ENCODE measurements around the gene KRT14.
"Not testable (repeated sequence)": the region's sequence is repeated elsewhere in the genome, so short reads cannot be mapped to it uniquely, and the experiment has no call there.

The KRT14 gene

DNA sequence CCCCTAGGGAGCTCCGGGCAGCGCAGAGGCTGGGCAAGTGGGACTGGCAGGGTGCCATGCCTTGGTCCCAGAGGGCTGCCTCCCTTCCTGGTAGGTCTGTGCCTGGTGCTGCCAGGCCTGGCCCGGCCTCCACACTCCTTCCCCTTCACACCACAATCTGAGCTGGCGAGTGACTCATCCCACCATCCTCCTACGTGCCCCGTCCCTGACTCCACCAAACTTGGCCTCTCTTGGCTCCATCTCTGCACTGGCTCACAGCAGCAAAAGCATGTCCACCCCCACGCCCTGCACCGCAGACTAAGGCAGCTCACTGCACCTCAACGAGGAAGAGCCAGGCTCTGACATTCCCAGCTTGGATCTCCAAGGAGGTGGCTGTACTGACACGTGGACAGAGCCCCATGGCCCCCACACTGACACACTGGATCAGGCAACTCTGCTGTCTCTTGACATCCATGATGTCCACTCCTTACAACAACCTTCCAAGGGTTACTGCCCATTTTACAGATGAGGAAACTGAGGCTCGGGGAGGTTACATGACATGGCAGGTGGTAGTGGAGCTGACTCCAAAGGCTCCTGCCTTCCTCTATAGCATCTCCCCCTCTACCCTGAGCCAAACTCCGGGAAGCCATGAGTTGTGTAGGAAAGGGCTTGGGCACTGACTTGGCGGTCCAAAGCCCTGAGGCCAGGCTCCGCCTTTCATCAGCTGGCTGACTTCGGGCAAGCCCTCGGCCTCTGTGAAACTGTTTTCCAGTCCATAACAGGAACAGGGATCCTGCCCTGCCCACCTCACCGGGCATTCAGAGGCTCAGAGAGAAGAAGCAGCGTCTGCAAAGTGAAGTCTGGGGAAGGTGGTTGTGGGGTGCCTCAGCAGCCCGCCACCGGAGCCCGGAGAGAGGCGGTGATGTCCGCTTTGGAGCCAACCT is 38.5 kb downstream of the KRT14 start:
- DNase-seq (ENCODE audit: low read depth in 2 of 2): peak in 1 of 2 donors; percentile 40

DNA sequence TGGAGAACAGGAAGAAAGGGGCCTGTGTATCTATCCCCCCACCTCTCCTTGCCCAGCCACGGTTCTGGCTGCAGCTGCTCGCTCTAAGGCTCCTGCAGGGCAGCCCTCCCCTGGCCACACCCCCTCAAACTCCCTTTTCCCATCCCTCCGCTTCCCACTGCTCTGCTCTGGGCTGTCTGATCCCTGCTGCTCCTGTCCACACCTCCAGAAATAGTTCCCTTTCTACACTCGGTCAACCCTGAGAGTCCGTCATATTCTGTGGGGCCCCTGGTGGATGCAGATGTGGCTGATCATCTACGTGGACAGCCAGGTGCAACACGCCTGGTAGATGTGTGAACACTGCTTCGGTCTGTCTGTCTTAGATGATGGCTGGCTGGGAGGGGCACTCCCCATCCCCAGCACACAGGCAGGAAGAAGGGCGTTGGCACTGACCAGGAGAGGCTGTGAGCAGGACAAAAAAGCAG is 39.3 kb downstream of the KRT14 start:
- DNase-seq (ENCODE audit: low read depth in 2 of 2): no peak

DNA sequence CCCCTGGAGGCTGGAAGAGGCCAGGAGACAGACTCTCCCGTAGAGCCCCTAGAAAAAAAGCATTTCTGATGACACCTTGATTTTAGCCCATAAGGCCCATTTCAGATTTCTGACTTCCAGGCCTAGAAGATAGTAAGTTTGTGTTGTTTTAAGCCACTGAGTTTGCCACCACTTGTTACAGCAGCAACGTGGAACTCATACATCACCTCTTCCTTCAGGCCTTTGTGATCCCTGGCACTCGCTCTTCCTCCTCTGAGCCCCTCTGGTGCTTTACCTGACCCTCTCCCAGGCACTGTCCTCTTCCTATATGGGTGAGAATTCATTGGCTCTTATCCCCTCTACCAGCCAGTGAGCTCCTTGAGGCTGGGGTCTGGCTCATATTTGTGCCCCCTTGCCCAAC is 39.9 kb downstream of the KRT14 start:
- DNase-seq (ENCODE audit: low read depth in 2 of 2): no peak

DNA sequence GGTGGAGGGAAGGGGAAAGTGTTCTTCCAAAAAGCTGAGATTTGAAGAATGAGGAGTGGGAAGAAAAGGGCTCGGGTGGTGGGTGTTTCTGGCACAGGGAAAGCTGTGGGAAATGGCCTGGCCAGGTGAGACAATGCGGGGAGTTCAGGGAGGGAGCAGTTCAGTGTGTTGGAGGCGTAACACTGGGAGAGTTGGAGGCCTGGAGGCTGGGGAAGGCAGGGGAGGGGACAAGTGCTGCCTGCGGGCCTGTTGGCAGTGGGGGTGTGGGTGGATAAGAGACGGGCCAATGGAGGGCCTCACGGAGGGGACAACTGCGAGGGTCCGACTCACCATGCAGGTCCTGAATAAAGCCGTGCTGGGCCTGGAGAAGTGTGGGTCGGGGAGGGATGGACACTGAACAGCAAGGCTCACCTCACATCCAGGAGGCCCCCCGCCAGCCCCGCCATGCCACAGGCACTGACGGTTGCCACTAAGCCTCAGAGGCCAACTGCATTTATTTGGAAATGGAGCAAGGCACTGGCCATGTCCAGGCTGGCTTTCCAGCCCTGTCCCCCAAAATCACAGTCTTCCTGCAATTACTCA is 40.8 kb downstream of the KRT14 start:
- no peak for DNase-seq (ENCODE audit: low read depth in 2 of 2)

DNA sequence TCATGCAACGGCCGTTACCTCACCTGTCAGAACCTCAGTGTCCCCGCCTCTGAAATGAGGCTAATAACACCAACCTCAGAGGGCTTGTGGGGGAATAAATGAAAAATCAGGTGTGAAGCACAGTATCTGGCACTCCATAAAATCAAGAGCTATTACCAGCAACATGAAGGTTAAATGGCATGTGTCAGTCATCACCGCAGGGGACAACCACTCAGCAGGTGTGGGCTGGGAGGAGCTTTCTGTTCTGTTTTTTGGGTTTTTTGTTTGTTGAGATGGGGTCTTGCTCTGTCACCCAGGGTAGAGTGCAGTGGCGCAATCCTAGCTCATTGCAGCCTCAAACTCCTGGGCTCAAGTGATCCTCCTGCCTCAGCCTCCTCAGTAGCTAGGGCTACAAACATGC is 41.8 kb downstream of the KRT14 start:
- DNase-seq (ENCODE audit: low read depth in 2 of 2): no peak

DNA sequence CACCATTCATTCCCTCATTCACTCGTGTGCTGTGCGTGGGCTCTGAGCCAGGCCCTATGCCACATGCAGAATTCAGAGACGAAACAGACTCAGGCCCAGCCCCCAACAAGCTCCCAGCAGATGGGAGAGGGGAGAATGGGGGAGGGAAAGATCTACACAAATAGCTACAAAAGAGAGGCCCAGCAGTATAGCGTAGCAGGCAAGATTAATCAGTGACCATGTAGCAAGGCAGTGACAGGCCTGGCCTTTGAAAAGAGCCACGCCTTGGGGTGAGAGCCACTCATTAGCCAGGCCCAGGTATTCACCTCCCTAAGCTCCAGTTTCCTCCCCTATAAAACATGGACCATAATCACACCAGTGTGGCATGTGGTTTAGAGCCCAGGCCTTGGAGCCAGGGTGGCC is 42.2 kb downstream of the KRT14 start:
- DNase-seq (ENCODE audit: low read depth in 2 of 2): no peak

DNA sequence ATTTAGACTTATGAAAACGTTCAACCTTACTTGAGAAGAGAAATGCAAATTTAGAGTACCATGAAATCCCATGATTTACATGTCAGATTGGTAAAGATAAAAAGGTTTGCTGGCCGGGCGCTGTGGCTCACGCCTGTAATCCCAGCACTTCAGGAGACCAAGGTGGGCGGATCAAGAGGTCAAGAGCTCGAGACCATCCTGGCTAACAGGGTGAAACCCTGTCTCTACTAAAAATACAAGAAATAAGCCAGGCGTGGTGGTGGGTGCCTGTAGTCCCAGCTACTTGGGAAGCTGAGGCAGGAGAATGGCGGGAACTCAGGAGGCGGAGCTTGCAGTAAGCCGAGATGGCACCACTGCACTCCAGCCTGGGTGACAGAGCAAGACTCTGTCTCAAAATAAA is 43.9 kb downstream of the KRT14 start:
- not testable (repeated sequence) for DNase-seq (ENCODE audit: low read depth in 2 of 2)

DNA sequence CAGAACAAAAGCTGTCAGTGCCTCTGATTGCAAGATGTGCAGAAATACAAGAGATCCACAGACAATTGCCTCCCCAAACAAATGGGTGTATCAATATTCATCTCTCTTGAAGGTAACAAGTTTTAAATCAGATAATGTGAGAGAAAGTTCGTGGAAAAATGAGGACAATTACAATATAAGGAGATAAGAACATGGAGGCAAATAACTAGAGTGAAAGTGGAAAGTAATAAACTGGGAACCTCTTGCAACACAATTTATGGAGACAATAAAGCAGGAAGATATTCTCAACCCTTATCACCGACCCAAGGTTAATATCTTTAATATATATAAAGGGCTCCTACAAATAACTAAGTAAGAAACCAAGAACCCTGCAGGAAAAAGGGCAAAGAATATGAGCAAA is 44.3 kb downstream of the KRT14 start:
- DNase-seq (ENCODE audit: low read depth in 2 of 2): no peak

DNA sequence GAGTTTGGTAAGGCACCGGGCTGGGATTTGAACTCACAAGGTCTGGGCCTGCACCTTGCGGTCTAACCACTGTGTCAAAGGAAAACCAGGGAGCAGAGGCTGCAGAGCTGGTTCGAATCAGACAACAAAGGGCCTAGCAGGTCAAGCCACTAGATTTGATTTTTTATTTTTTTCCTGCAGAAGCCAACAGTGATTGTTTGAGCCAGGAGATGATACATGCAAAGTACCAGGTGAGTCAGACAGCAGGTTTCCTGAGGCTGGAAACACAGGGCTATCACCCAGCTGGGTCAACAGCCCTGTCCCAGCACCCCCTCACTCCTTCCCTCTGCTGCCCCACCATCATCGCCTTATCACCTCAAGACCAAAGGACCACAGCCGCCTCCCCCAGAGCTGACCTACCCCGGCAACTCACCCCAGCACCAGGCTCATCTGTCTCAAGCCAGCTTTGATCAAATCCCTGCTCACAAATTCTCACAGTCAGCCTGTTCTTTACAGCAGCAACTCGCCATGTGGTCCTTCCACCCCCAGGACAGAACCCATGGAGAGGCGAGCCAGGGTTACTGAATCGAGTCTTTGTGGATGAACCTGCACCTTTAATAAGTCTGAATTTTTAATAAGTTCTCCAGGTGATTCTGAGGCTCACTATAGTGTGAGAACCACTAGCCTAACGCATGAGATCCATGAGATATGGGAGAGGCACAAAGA is 45.6 kb downstream of the KRT14 start:
- DNase-seq (ENCODE audit: low read depth in 2 of 2): no peak

DNA sequence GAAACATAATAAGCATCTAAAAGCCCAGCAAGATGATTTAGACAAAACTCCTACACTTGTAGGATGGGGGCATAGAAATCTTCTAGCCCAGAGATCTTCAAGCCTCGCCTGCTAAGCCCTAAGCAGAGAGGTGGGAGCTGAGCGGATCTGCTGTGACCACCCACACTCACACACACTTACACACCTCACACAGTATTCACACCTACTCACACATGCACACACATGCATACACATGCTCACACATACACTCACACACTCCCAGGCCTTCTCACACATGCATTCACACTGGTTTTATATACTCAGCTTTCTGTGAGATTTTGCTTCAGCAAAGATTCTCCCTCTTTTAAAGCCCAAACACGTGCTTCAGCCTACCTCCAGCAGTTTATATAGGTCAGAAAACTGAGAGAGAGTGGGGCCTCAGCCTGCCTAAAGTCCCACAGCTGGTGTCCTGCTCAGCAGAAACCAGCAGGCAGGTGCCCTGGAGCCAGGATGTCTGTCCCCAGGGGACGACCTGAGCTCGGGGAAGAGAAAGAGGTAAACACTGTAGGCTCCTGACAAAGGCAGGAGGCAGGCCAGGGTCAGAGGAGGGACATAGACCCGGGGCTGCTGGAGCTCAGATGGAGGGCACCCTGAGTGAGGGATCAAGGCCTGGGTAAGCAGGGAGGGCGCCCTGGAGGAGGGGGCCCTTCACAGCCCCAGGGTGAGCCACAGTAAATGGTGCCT is 46.6 kb downstream of the KRT14 start:
- DNase-seq (ENCODE audit: low read depth in 2 of 2): no peak

DNA sequence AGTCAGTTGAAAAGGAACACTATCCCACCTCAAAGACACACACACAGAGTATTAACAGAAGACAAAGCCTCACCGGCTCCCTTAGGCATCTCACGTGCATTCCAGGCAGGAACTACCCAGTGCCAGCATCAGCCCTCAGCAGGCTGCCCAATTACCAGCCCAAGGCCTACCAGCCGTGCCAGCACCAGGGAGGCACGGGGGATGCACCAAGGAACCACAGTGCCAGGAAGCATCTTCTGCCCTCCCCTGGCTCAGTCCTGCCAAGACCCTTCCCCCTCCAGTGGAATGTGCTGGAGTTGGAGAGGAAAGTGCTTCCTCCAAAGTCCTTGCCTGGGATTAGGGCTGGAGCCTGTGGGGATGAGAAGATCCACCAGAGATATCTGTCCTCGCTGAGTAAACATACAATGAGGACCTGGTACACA is 47.6 kb downstream of the KRT14 start:
- no peak for DNase-seq (ENCODE audit: low read depth in 2 of 2)

DNA sequence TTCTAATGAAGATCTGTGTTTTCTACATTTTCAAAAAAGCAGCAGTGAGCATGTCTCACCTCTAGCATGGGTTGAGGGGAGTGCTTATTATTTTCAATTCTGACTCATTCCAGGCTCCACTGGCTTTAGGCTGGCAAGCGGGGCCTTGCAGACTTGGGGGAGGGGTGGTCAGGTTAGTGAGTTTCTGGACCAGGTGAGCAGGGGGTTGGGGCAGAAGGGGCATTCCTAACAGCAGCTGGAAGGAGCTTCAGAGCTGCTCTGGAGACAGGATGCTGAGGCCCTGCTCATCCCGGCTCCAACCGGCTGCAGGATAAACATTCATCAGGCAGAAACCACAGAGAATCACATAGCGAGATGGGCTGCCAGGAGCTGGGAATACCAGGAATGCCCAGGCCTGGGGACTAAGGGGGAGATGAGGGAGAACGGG is 48.1 kb downstream of the KRT14 start:
- no peak for DNase-seq (ENCODE audit: low read depth in 2 of 2)

DNA sequence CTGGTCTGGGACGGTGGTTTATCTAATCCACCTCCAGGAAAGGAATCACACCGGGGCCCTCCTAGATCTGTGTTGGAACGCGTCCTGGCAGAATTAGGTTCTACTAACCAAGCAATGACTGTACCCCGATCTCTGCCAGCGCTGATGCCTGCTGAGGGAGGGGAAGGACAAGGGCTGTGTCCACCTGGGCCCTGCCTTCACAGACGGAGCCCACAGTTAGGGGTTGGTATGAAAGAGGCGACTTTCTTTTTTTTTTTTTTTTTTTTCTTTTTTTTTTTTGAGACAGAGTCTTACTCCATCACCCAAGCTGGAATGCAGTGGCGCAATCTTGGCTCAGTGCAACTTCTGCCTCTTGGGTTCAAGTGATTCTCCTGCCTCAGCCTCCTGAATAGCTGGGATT is 48.7 kb downstream of the KRT14 start:
- no peak for DNase-seq (ENCODE audit: low read depth in 2 of 2)

DNA sequence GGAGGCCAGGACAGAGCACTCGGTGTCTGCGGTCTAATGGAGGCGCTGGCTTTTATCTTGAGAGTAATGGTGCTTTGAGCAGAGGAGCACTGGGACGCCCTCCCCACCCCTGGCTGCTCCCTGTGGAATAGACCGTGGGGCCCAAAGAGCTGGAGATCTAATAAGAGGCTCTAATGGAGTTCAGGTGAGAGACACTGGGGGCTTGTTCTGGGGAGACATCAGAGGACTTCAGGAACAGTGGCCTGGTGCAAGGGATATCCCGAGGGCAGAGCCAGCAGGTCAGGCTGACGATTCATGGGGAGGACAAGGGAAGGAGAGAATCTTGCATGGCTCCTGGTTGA is 49.1 kb downstream of the KRT14 start:
- DNase-seq (ENCODE audit: low read depth in 2 of 2): no peak

DNA sequence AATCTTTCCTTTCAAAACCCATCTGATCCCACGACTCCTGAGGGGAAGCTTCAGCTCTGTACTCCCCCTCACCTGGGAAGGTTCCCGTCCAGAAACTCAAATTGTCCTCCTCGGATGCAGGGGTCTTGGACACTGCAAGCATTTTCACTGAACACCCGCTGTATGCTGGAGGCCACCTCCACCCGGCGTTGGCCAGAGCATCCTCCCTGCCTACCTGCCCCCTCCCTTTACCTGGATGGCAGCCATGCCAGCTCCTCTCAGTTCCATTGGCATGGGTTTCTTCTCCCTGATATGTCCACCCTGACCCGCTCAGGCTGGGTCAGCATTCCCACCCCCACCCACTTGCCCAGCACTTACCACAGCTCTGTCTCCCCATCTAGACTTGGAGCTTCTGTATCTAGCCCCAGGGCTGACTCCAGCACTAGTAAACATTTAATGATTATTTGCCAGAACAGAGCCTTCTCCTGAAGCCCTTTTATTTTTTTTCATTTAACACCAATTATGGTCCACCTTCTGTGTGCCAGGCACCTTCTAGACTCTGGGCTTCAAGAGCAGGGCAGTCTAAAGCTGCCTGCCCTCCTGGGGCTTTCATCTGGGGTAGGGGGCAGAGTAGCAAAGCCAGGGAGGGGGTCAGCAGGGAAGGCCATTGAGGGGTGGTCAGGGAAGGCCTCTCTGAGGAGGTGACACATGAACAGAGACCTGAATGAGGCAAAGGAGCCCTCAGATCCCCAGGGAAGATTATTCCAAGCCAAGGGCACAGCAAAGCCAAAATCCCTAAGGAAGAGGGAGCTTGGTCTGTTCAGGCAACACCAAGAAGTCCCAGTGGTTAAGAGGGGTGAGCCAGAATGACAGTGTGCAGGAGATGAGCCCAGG is 49.7 kb downstream of the KRT14 start:
- no peak for DNase-seq (ENCODE audit: low read depth in 2 of 2)

DNA sequence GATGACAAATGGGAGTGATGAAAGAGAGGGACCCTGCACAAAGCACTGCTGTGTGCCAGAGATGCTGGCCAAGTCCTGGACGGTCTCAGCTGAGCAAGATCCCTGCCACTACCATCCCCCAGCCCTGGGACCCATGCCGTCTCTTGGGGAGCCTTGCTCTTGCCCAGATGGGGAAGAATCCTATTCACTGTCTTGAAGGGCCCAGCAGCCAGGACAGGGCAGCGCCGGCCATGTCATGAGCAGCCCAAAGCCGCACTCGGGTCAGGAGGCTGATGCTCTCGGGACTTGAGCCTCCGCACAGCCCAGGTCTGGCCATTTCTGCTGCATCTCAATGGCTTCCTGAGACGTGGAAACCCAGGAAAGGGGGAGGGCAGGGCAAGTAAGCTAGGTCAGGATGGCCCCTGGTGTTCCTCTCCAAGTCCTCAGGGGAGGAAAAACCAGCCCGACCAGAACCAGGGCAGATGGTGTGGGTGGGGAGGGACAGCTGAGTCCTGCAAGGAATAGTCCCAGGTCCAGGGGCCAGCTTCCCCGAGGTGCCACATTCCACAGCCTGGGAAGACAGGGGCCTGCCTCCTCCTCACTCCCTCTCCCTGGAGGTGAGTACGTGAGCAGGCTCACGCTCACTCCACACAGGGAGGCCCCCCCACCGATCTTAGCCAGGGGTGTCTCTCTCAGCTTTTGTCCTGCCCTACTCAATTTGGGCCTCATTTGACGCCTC is 50.8 kb downstream of the KRT14 start:
- no peak for DNase-seq (ENCODE audit: low read depth in 2 of 2)

DNA sequence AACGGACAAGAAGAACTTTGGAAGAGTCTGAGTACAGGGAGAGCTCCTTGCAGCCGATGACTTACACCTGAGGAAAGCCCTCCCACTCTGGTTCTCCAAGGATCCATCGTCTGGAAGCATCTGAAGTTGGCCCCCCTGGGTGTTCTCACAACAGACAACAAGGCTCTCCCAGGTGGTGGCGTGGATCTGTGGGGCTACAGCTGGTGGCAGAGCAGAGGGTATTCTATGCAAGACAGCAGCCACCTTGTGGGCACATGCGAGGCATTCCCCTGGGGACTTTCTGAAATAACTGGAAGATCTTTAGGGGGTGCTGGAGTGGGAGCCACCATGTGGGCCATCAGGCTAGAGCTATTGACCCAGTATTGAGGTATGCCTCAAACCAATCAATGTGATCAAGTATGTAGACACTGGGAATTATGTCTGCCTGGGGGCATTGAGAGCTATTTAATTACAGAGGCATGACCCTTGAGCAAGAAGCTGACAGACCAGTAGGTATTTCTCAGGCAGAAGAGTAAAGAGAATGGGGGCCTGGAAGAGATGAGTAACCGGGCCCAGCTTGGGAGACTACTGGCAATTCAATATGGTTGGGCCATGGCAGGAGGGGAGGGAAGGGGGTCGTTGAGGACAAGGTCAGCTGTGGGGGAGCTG is 51.7 kb downstream of the KRT14 start:
- no peak for DNase-seq (ENCODE audit: low read depth in 2 of 2)

DNA sequence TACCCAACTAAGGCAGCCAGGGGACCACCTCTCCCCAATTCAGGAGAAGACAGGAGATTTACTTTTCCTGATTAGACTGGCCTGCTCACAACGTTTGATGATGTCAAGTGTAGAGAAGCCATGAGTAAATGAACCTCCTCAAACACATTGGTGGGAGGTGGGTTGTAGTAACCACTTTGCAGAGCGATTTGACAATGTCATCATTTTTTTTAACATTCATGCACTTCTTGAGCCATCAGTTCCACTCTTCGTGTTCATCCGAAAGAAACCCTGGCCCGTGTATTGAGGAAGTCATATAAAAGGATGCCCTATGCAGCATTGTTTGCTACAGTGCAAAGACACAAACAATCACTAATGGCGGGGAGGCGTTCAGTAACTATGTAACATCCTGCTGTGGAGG is 53.1 kb downstream of the KRT14 start:
- no peak for DNase-seq (ENCODE audit: low read depth in 2 of 2)

DNA sequence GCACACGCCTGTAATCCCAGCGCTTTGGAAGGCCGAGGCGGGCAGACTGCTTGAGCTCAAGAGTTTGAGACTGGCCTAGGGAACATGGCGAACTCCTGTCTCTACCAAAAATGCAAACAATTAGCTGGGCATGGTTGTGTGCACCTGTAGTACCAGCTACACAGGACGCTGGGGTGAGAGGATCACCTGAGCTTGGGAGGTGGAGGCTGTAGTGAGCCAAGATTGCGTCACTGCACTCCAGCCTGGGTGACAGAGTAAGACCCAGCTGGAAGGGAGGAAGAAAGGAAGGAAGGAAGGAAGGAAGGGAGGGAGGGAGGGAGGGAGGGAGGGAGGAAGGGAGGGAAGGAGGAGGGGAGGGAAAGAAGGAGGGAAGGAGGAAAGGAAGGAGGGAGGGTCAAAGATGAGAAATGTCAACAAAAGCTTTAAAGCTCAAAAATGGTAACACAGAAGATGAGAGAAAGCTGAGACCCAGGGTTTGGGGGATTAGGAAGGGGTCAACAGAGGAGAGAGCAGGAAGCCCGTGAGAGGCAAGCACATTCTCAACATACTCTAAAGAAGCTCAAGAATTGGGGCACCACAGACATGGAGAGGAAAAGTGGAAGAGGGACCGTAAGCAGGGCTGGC is 53.6 kb downstream of the KRT14 start:
- no peak for DNase-seq (ENCODE audit: low read depth in 2 of 2)

Data from stimulated activated CD4-positive, alpha-beta T cell treated with anti-CD3 and anti-CD28 coated beads, Interleukin-1b, Interleukin-23, amount 100 ng/mL, for 1 hour (primary cell).